Fibroblast of the aortic adventitia (primary cell): ENCODE measurements around the gene HCFC1. TPM values are rescaled to one million over a fixed set of nuclear protein-coding genes. Genes with fewer than 3 reads are reported as not detected.

Experiments used
- small RNA-seq: library from RNA; depleted of rRNA; stranded (forward); fragments of <200 nt; gene quantifications from one replicate; pipeline ENCODE3, GENCODE V24; 2012
- total RNA-seq: library from RNA; depleted of rRNA; stranded (reverse); fragments of >200 nt; gene quantifications from 2 replicates; pipeline ENCODE4 v1.2.3, GENCODE V29; 2012; ENCODE audit warnings: low replicate concordance

HCFC1 gene
- total RNA-seq, 1 donor, result 34.5 TPM

Small RNAs within 50 kb of the gene (small RNA-seq; reads per million reads assigned to genes)
- not detected for gene MIR3202-1

Other genes with a start within 250 kb of the HCFC1 start
- 75.4 and 111 TPM in 2 replicates for gene BCAP31, start 247.4 kb downstream of the HCFC1 start, total RNA-seq
- gene ABCD1, start 247.0 kb downstream of the HCFC1 start, total RNA-seq, result 9.3 and 15.5 TPM in 2 replicates
- 3.1 and 6.1 TPM in 2 replicates for gene PLXNB3, start 207.6 kb downstream of the HCFC1 start, total RNA-seq
- gene SRPK3, start 190.8 kb downstream of the HCFC1 start, total RNA-seq, result 0.54 TPM in 1 of 2 replicates, not detected in the other
- gene IDH3G, start 177.4 kb downstream of the HCFC1 start, total RNA-seq, result 7.2 and 46.0 TPM in 2 replicates
- 34.2 and 186 TPM in 2 replicates for gene SSR4, start 177.2 kb downstream of the HCFC1 start, total RNA-seq
- 0.09 and 1.1 TPM in 2 replicates for gene PDZD4, start 141.3 kb downstream of the HCFC1 start, total RNA-seq
- gene L1CAM, start 85.6 kb downstream of the HCFC1 start, total RNA-seq, result 0.36 and 1.6 TPM in 2 replicates
- gene AVPR2, start 67.1 kb downstream of the HCFC1 start, total RNA-seq, result not detected in 2 replicates
- 0.27 and 6.0 TPM in 2 replicates for gene ARHGAP4, start 45.6 kb downstream of the HCFC1 start, total RNA-seq
- 25.8 and 84.7 TPM in 2 replicates for gene NAA10, start 36.8 kb downstream of the HCFC1 start, total RNA-seq
- gene RENBP, start 27.2 kb downstream of the HCFC1 start, total RNA-seq, result 0.45 and 5.6 TPM in 2 replicates
- 5.3 and 7.5 TPM in 2 replicates for gene TMEM187, start 936 bp upstream of the HCFC1 start, total RNA-seq
- gene IRAK1, start 48.1 kb upstream of the HCFC1 start, total RNA-seq, result 37.1 and 80.5 TPM in 2 replicates
- gene MECP2, start 125.9 kb upstream of the HCFC1 start, total RNA-seq, result 21.6 and 27.4 TPM in 2 replicates
- not detected in 2 replicates for gene OPN1LW, start 172.4 kb upstream of the HCFC1 start, total RNA-seq
- gene OPN1MW, start 210.8 kb upstream of the HCFC1 start, total RNA-seq, result not detected in 2 replicates
- gene OPN1MW2, start 247.9 kb upstream of the HCFC1 start, total RNA-seq, result not detected in 2 replicates